Measurements from ENCODE around the gene MAPKAPK3. TPM values are rescaled to one million over a fixed set of nuclear protein-coding genes. Genes with fewer than 3 reads are reported as not detected.
A peak's percentile ranks its signal among the peaks of the same experiment; 100 is the strongest.

The MAPKAPK3 gene
- total RNA-seq (10 to 100 TPM; 16.9 to 34.6 (median 29.3) TPM), polyA plus RNA-seq (10 to 100 TPM; 15.8 to 44.7 TPM)
- long read RNA-seq, donor 1, transcript MAPKAPK3-201 (11 exons, 2,500 nt), result major isoform, 75 of 176 reads
- long read RNA-seq, donor 1, transcript MAPKAPK3-208 (11 exons, 2,563 nt), result minor isoform, 38 of 176 reads
- long read RNA-seq, donor 1, partial matches to known transcripts, result 19 of 176 reads
- long read RNA-seq, donor 1, other reads (novel, unspliced or antisense), result 44 of 176 reads
- long read RNA-seq, donor 2, transcript MAPKAPK3-201 (11 exons, 2,500 nt), result major isoform, 7 of 21 reads
- long read RNA-seq, donor 2, partial matches to known transcripts, result 14 of 21 reads
- long read RNA-seq, donor 2, other reads (novel, unspliced or antisense), result 0 of 21 reads
- long read RNA-seq, donor 3, transcript MAPKAPK3-201 (11 exons, 2,500 nt), result major isoform, 39 of 80 reads
- long read RNA-seq, donor 3, transcript MAPKAPK3-208 (11 exons, 2,563 nt), result minor isoform, 18 of 80 reads
- long read RNA-seq, donor 3, partial matches to known transcripts, result 10 of 80 reads
- long read RNA-seq, donor 3, other reads (novel, unspliced or antisense), result 12 of 80 reads

- TF ChIP-seq EP300 (IDR thresholded peaks at IDR 0.05) (no peak), CTCF (IDR thresholded peaks at IDR 0.05) (peak in 1 of 3 donors; percentile 28)
- DNase-seq, result peak in 3 of 5 donors; percentile 58 to 73 (median 64)
Observed at GRCh38 chr3:50617096-50617791, at the start of gene MAPKAPK3. TSS of gene MAPKAPK3 (plus strand) at chr3:50617151. CDS start at chr3:50617566, 415 bp downstream.

GRCh38 chr3:50567386-50568167 lies 49.4 kb upstream of the MAPKAPK3 start, which contains the start of gene C3orf18:
TSS of gene C3orf18 (minus strand) at chr3:50567747. CDS start at chr3:50565699, 2,048 bp downstream.
- DNase-seq, result peak; percentile 93 to 95 (median 94)
- intact Hi-C loops (cut with DNase I), result no loop called here
- H3K4me1 ChIP-seq (ENCODE audit: insufficient read depth), result peaks cover 13% of the 10 kb centered on the region
- H3K27me3 ChIP-seq, result no peaks in the 10 kb centered on the region
- TF ChIP-seq EP300 (IDR thresholded peaks at IDR 0.05), result no peak
- no peak for TF ChIP-seq CTCF (IDR thresholded peaks at IDR 0.05)
- no peak for TF ChIP-seq POLR2A (IDR thresholded peaks at IDR 0.05)
- H3K4me3 ChIP-seq, result peak within 1 kb of the TSS; percentile 71
- H3K27ac ChIP-seq, result peak within 1 kb of the TSS; percentile 32 to 84
- no peaks in the 10 kb centered on the region for H3K36me3 ChIP-seq
- 1 to 3% (median 1%) methylated on average over 19 to 53 of the region's 53 CpGs for WGBS, 3 donors
- no peaks in the 10 kb centered on the region for H3K9me3 ChIP-seq

More at GRCh38 chr3:50617096-50617791, at the start of gene MAPKAPK3:
- WGBS, 3 donors, result 1 to 2% (median 1%) methylated on average over 46 to 58 of the region's 58 CpGs
- H3K9me3 ChIP-seq, result no peaks in the 10 kb centered on the region
- H3K4me3 ChIP-seq, result peak within 1 kb of the TSS; percentile 54
- H3K27me3 ChIP-seq, result no peaks in the 10 kb centered on the region
- H3K36me3 ChIP-seq, result no peaks in the 10 kb centered on the region
- intact Hi-C loops (cut with DNase I), result loop anchor here in 3 of 4 donors (5.0 to 10.0 kb wide), 6 partner anchors 112 to 1328 kb away; partner anchors contain the start of genes MANF (in 2 of the 3), CACNA2D2 (in 1 of the 3), PARP3 (in 1 of the 3) and RBM15B (in 1 of the 3)
- peaks cover 11% of the 10 kb centered on the region for H3K4me1 ChIP-seq (ENCODE audit: insufficient read depth)
- H3K27ac ChIP-seq, result peak within 1 kb of the TSS; percentile 50 to 85

GRCh38 chr3:50568947-50569749 lies 47.8 kb upstream of the MAPKAPK3 start, which contains the start of gene HEMK1:
TSS of gene HEMK1 (plus strand) at chr3:50569522. CDS start at chr3:50571105, 1,583 bp downstream.
- peak within 1 kb of the TSS; percentile 76 to 84 for H3K27ac ChIP-seq
- DNase-seq, result peak; percentile 98 to 99 (median 99)
- TF ChIP-seq EP300 (IDR thresholded peaks at IDR 0.05) (no peak), CTCF (IDR thresholded peaks at IDR 0.05) (peak in 1 of 3 donors; percentile 24), POLR2A (IDR thresholded peaks at IDR 0.05) (peak; percentile 83)
- intact Hi-C loops (cut with DNase I), result no loop called here
- H3K36me3 ChIP-seq, result no peaks in the 10 kb centered on the region
- peaks cover 13% of the 10 kb centered on the region for H3K4me1 ChIP-seq (ENCODE audit: insufficient read depth)
- H3K27me3 ChIP-seq, result no peaks in the 10 kb centered on the region
- no peaks in the 10 kb centered on the region for H3K9me3 ChIP-seq
- 0 to 1% (median 0%) methylated on average over 55 of the region's 55 CpGs for WGBS, 3 donors
- peak within 1 kb of the TSS; percentile 71 for H3K4me3 ChIP-seq

Data from ovary (tissue), 10 donors.